H9 (cell line): ENCODE data around the gene GSG1L2. TPM values are rescaled to one million over a fixed set of nuclear protein-coding genes. Genes with fewer than 3 reads are reported as not detected.

Experiments
- DNase-seq: peaks from one replicate; pipeline ENCODE4 v3.0.0-alpha.2; 2017
- H2AFZ ChIP-seq: one replicate; pipeline ENCODE4 v1.6.1; 2013; ENCODE audit warnings: mild to moderate bottlenecking, low read length, control low read depth, moderate library complexity
- H2AK5ac ChIP-seq: 2 replicates; pipeline ENCODE4 v1.6.1; 2013; ENCODE audit warnings: low read length, control low read depth, mixed read lengths; ENCODE audit not compliant: insufficient read length
- H2BK120ac ChIP-seq: one replicate; pipeline ENCODE4 v1.6.1; 2013; ENCODE audit warnings: low read depth, mild to moderate bottlenecking, low read length, control low read depth, inconsistent platforms; ENCODE audit not compliant: poor library complexity, severe bottlenecking
- H2BK12ac ChIP-seq: 2 replicates; pipeline ENCODE4 v1.6.1; 2013; ENCODE audit warnings: low read length, control low read depth, mixed read lengths, low read depth; ENCODE audit not compliant: insufficient read length
- H2BK15ac ChIP-seq: 2 replicates; pipeline ENCODE4 v1.6.1; 2013; ENCODE audit warnings: low read depth, low read length, control low read depth
- H2BK20ac ChIP-seq: one replicate; pipeline ENCODE4 v1.6.1; 2013; ENCODE audit warnings: low read depth, mild to moderate bottlenecking, low read length, control low read depth, inconsistent platforms; ENCODE audit not compliant: poor library complexity, severe bottlenecking
- H2BK5ac ChIP-seq: 2 replicates; pipeline ENCODE4 v1.6.1; 2013; ENCODE audit warnings: low read length, control low read depth, mixed read lengths; ENCODE audit not compliant: insufficient read length
- H3K14ac ChIP-seq: 2 replicates; pipeline ENCODE4 v1.6.1; 2013; ENCODE audit warnings: low read length, control low read depth; ENCODE audit not compliant: insufficient read depth
- H3K18ac ChIP-seq: 2 replicates; pipeline ENCODE4 v1.6.1; 2013; ENCODE audit warnings: low read depth, mild to moderate bottlenecking, mixed read lengths, low read length, control low read depth; ENCODE audit not compliant: insufficient read length
- H3K23ac ChIP-seq: 2 replicates; pipeline ENCODE4 v1.6.1; 2013; ENCODE audit warnings: low read length, control low read depth, mixed read lengths, low read depth; ENCODE audit not compliant: insufficient read length
- H3K23me2 ChIP-seq: 2 replicates; pipeline ENCODE4 v1.6.1; 2013; ENCODE audit warnings: low read depth, mild to moderate bottlenecking, mixed read lengths, low read length, control low read depth; ENCODE audit not compliant: insufficient read length, poor library complexity, severe bottlenecking
- H3K27ac ChIP-seq: 2 replicates; pipeline ENCODE4 v1.5.1; 2013; ENCODE audit warnings: low read length, control low read depth, mixed read lengths, low read depth; ENCODE audit not compliant: insufficient read length
- H3K27me3 ChIP-seq: 2 replicates; pipeline ENCODE4 v1.6.1; 2013; ENCODE audit warnings: low read length, control low read depth, inconsistent platforms; ENCODE audit not compliant: insufficient read depth
- H3K4ac ChIP-seq: 2 replicates; pipeline ENCODE4 v1.6.1; 2013; ENCODE audit warnings: low read depth, mild to moderate bottlenecking, control low read depth, inconsistent platforms, low read length, moderate library complexity
- H3K4me1 ChIP-seq: 2 replicates; pipeline ENCODE4 v1.6.1; 2013; ENCODE audit warnings: low read length, control low read depth, inconsistent platforms; ENCODE audit not compliant: insufficient read depth
- H3K4me2 ChIP-seq: 2 replicates; pipeline ENCODE4 v1.6.1; 2013; ENCODE audit warnings: low read length, control low read depth, mixed read lengths; ENCODE audit not compliant: insufficient read length, insufficient read depth
- H3K56ac ChIP-seq: 2 replicates; pipeline ENCODE4 v1.6.1; 2013; ENCODE audit warnings: low read depth, mild to moderate bottlenecking, mixed read lengths, low read length, control low read depth; ENCODE audit not compliant: insufficient read length
- H3K79me1 ChIP-seq: 2 replicates; pipeline ENCODE4 v1.6.1; 2013; ENCODE audit warnings: low read depth, mild to moderate bottlenecking, moderate library complexity, low read length, control low read depth, inconsistent platforms; ENCODE audit not compliant: insufficient read depth, poor library complexity, severe bottlenecking
- H3K79me2 ChIP-seq: 2 replicates; pipeline ENCODE4 v1.6.1; 2013; ENCODE audit warnings: low read length, control low read depth, inconsistent platforms; ENCODE audit not compliant: insufficient read depth
- H3K9ac ChIP-seq: 2 replicates; pipeline ENCODE4 v1.6.1; 2013; ENCODE audit warnings: low read length, control low read depth, mixed read lengths; ENCODE audit not compliant: insufficient read length; ENCODE audit errors: extremely low read depth
- H3K9me3 ChIP-seq: one replicate; pipeline ENCODE4 v1.6.1; 2013; ENCODE audit warnings: low read depth, low read length, inconsistent platforms; ENCODE audit not compliant: control insufficient read depth
- H3T11ph ChIP-seq: one replicate; pipeline ENCODE4 v1.6.1; 2013; ENCODE audit warnings: mild to moderate bottlenecking, low read length, control low read depth, inconsistent platforms
- H4K20me1 ChIP-seq: one replicate; pipeline ENCODE4 v1.6.1; 2013; ENCODE audit not compliant: control insufficient read depth, insufficient read length, insufficient read depth
- H4K5ac ChIP-seq: 2 replicates; pipeline ENCODE4 v1.6.1; 2013; ENCODE audit warnings: low read depth, mild to moderate bottlenecking, mixed read lengths, low read length, control low read depth; ENCODE audit not compliant: insufficient read length
- H4K8ac ChIP-seq: replicated peaks from 2 replicates; pipeline ENCODE4 v1.6.1; 2013; ENCODE audit warnings: low read length, control low read depth, mixed read lengths, low read depth; ENCODE audit not compliant: insufficient read length
- H4K91ac ChIP-seq: 2 replicates; pipeline ENCODE4 v1.6.1; 2013; ENCODE audit warnings: low read depth, mild to moderate bottlenecking, moderate library complexity, mixed read lengths, low read length, control low read depth; ENCODE audit not compliant: insufficient read length
- H3K27ac Mint-ChIP-seq, 3 experiments: 2 replicates in 2 of 3; 3 replicates in 1 of 3; pipeline ENCODE4 v1.8.0; 2020 to 2021; ENCODE audit warnings: mixed read lengths in 3 of 3, mild to moderate bottlenecking in 1 of 3, moderate library complexity in 1 of 3
- H3K27me3 Mint-ChIP-seq: 2 replicates; pipeline ENCODE4 v1.8.0; 2021; ENCODE audit warnings: low read depth, mild to moderate bottlenecking, moderate library complexity, mixed read lengths
- H3K36me3 Mint-ChIP-seq, 3 experiments: 2 replicates in 2 of 3; 3 replicates in 1 of 3; pipeline ENCODE4 v1.8.0; 2020 to 2021; ENCODE audit warnings: low read depth in 3 of 3, mixed read lengths in 3 of 3; ENCODE audit not compliant: insufficient read depth in 1 of 3
- H3K4me1 Mint-ChIP-seq, 2 experiments: 2 replicates each; pipeline ENCODE4 v1.8.0; 2020; ENCODE audit warnings: mixed read lengths in 2 of 2
- H3K4me3 Mint-ChIP-seq, 2 experiments: 2 replicates in 1 of 2; 3 replicates in 1 of 2; pipeline ENCODE4 v1.8.0; 2020 to 2021; ENCODE audit warnings: mild to moderate bottlenecking in 2 of 2, mixed read lengths in 2 of 2, moderate library complexity in 1 of 2
- H3K9me3 Mint-ChIP-seq, 2 experiments: 2 replicates in 1 of 2; 3 replicates in 1 of 2; pipeline ENCODE4 v1.8.0; 2020; ENCODE audit warnings: mild to moderate bottlenecking in 2 of 2, mixed read lengths in 2 of 2, moderate library complexity in 1 of 2
- WGBS: extraction: QIAGEN DNeasy Blood & Tissue Kit; methylation state at CpG from one replicate; pipeline ENCODE4 v1.1.7; 2013; ENCODE audit warnings: missing lambda C conversion rate, low lambda C conversion rate, mixed read lengths; ENCODE audit not compliant: insufficient read length; ENCODE audit errors: extremely low coverage; 5-methylcytosine and 5-hydroxymethylcytosine counted together
- total RNA-seq: library from RNA; stranded (reverse); gene quantifications from 2 replicates; pipeline ENCODE4 v1.2.1, GENCODE V29; 2021
- TF ChIP-seq, protein P1 (sequence below): fragments of 200-600 bp; sonication (generic); conservative IDR thresholded peaks from 3 replicates; pipeline ENCODE4 v1.8.0; 2021; ENCODE audit warnings: antibody characterized with exemption, mild to moderate bottlenecking

GSG1L2 gene
- total RNA-seq, 1 experiment from 2014 or later: not detected

DNA sequence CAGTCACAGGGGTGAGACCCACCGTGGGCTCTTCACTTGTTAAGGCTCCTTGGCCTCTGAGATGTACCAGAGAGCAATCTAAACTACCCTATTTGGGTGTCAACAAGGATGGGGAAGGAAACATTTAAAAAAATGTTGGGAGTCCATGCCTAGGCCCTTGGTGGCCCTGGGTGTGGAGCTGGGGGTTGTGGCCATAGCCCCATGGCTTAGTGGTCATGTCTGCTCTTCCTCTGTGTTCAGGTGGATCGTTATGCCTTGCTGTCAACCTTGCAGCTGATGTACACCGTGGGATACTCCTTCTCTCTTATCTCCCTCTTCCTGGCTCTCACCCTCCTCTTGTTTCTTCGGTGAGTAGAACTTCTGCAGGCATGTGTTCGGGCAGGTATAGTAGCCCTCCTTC, 32.4 kb upstream of the GSG1L2 start:
- no peaks in the 10 kb centered on the region for H3K4me1 ChIP-seq

More for the DNA sequence above, 32.4 kb upstream of the GSG1L2 start:
- Histone ChIP-seq H3K56ac (no peak overlapping the region), H3K14ac (no peak overlapping the region), H2BK120ac (no peak overlapping the region), H3K27me3 (no peaks in the 10 kb centered on the region), H2AK5ac (no peak overlapping the region), H3K27ac (no peak overlapping the region), H2BK5ac (no peak overlapping the region), H4K5ac (no peak overlapping the region), H4K20me1 (no peaks in the 10 kb centered on the region), H3K79me1 (no peaks in the 10 kb centered on the region), H3K23ac (no peak overlapping the region), H2BK15ac (no peak overlapping the region), H3K23me2 (no peaks in the 10 kb centered on the region), H3K79me2 (no peaks in the 10 kb centered on the region), H3K9me3 (no peaks in the 10 kb centered on the region), H4K91ac (no peak overlapping the region), H3K4me2 (no peak overlapping the region), H4K8ac (no peak overlapping the region), H3T11ph (no peak overlapping the region), H3K18ac (no peak overlapping the region), H2BK12ac (no peak overlapping the region), H2BK20ac (no peak overlapping the region), H2AFZ (no peak overlapping the region), H3K9ac (no peak overlapping the region), H3K4ac (no peak overlapping the region)
- Mint-ChIP-seq H3K27ac (no peak overlapping the region), H3K36me3 (no peaks in the 10 kb centered on the region), H3K9me3 (peaks cover 7 to 16% of the 10 kb centered on the region in 2 experiments; a peak in 4 of 5 replicates), H3K27me3 (peaks cover 5% of the 10 kb centered on the region), H3K4me3 (no peak overlapping the region), H3K4me1 (no peaks in the 10 kb centered on the region)
- TF ChIP-seq, protein P1, sequence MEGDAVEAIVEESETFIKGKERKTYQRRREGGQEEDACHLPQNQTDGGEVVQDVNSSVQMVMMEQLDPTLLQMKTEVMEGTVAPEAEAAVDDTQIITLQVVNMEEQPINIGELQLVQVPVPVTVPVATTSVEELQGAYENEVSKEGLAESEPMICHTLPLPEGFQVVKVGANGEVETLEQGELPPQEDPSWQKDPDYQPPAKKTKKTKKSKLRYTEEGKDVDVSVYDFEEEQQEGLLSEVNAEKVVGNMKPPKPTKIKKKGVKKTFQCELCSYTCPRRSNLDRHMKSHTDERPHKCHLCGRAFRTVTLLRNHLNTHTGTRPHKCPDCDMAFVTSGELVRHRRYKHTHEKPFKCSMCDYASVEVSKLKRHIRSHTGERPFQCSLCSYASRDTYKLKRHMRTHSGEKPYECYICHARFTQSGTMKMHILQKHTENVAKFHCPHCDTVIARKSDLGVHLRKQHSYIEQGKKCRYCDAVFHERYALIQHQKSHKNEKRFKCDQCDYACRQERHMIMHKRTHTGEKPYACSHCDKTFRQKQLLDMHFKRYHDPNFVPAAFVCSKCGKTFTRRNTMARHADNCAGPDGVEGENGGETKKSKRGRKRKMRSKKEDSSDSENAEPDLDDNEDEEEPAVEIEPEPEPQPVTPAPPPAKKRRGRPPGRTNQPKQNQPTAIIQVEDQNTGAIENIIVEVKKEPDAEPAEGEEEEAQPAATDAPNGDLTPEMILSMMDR: no peak
- WGBS: no CpG with 5 or more reads among the region's 5 CpGs
- DNase-seq: peak; percentile 19
